ENCODE data around the gene TIMM23.
"Not testable (repeated sequence)": the region's sequence is repeated elsewhere in the genome, so short reads cannot be mapped to it uniquely, and the experiment has no call there.

TIMM23 gene

GRCh38 chr10:45997994-45998763 is 25.9 kb downstream of the TIMM23 start:
- no peak for DNase-seq

GRCh38 chr10:45999955-46000354 is 27.7 kb downstream of the TIMM23 start:
- not testable (repeated sequence) for DNase-seq

- DNase-seq: no peak
Measured at GRCh38 chr10:46000538-46000937, 28.2 kb downstream of the TIMM23 start.

GRCh38 chr10:46001187-46001756 is 29.0 kb downstream of the TIMM23 start:
- DNase-seq: no peak

GRCh38 chr10:46002189-46002687 is 29.9 kb downstream of the TIMM23 start:
- not testable (repeated sequence) for DNase-seq

- DNase-seq: no peak
Measured at GRCh38 chr10:46002916-46003693, 30.8 kb downstream of the TIMM23 start.

GRCh38 chr10:46004963-46005362 is 32.7 kb downstream of the TIMM23 start:
- DNase-seq: no peak

GRCh38 chr10:46005383-46005782 is 33.1 kb downstream of the TIMM23 start:
- DNase-seq: no peak

GRCh38 chr10:46006219-46006618 is 33.9 kb downstream of the TIMM23 start:
- peak; percentile 74 for DNase-seq

- no peak for DNase-seq
Measured at GRCh38 chr10:46012746-46013145, 40.5 kb downstream of the TIMM23 start.

- no peak for DNase-seq
Measured at GRCh38 chr10:46014206-46014605, 41.9 kb downstream of the TIMM23 start.

GRCh38 chr10:46014683-46015405 is 42.6 kb downstream of the TIMM23 start:
- no peak for DNase-seq

- no peak for DNase-seq
Measured at GRCh38 chr10:46016190-46016589, 43.9 kb downstream of the TIMM23 start.

- no peak for DNase-seq
Measured at GRCh38 chr10:46016811-46017210, 44.5 kb downstream of the TIMM23 start.

- DNase-seq: no peak
Measured at GRCh38 chr10:46017733-46018132, 45.4 kb downstream of the TIMM23 start.

GRCh38 chr10:46018453-46019176 is 46.3 kb downstream of the TIMM23 start:
- DNase-seq: no peak

GRCh38 chr10:46019177-46019528 is 46.9 kb downstream of the TIMM23 start:
- DNase-seq: no peak

GRCh38 chr10:46019569-46020343 is 47.5 kb downstream of the TIMM23 start:
- no peak for DNase-seq

- no peak for DNase-seq
Measured at GRCh38 chr10:46020344-46020657, 48.0 kb downstream of the TIMM23 start.

GRCh38 chr10:46022978-46023702 is 50.9 kb downstream of the TIMM23 start:
- DNase-seq: peak; percentile 86

GRCh38 chr10:46024948-46025347 is 52.7 kb downstream of the TIMM23 start:
- no peak for DNase-seq

All from fibroblast of skin of abdomen (primary cell).